HL-60 (cell line): ENCODE data around the gene FGD6.

Experiments used
- DNase-seq, 2 experiments: peaks; one replicate each; pipeline ENCODE4 v3.0.0-alpha.2; 2010 to 2020; ENCODE audit warnings: low read depth in 1 of 2, low spot score in 1 of 2
- H3K27ac ChIP-seq: fragments of 250-450 bp; sonication (Bioruptor Pico); replicated peaks from 2 replicates; pipeline ENCODE4 v1.5.1; 2020; ENCODE audit warnings: mild to moderate bottlenecking, moderate library complexity
- H3K27me3 ChIP-seq: fragments of 250-450 bp; sonication (Bioruptor Pico); 2 replicates; pipeline ENCODE4 v1.5.1; 2021; ENCODE audit warnings: mild to moderate bottlenecking, moderate library complexity; ENCODE audit not compliant: insufficient read depth, poor library complexity, severe bottlenecking
- H3K4me3 ChIP-seq: replicated peaks from 2 replicates; pipeline ENCODE4 v1.5.1; 2011; ENCODE audit warnings: mild to moderate bottlenecking, control low read depth, low read length; ENCODE audit not compliant: insufficient read depth
- GABPA ChIP-seq: IDR thresholded peaks from 2 replicates; pipeline ENCODE4 v1.6.1; 2012; ENCODE audit warnings: low read depth
- POLR2AphosphoS5 ChIP-seq: IDR thresholded peaks from 2 replicates; pipeline ENCODE4 v1.6.1; 2012; ENCODE audit warnings: low read depth
- REST ChIP-seq: IDR thresholded peaks from 2 replicates; pipeline ENCODE4 v1.6.1; 2012; ENCODE audit warnings: low read depth; ENCODE audit not compliant: insufficient replicate concordance
- SPI1 ChIP-seq: IDR thresholded peaks from 2 replicates; pipeline ENCODE4 v1.6.1; 2012; ENCODE audit warnings: low read depth, mild to moderate bottlenecking, borderline replicate concordance
- long read RNA-seq: library from polyadenylated mRNA; unstranded; transcript quantifications from one replicate; pipeline ENCODE4 v2.0.0, GENCODE V29; 2020
- TF ChIP-seq, protein P1 (sequence below): IDR thresholded peaks from one replicate; pipeline ENCODE4 v1.5.1; 2011; ENCODE audit warnings: low read length, control low read depth, inconsistent platforms; ENCODE audit not compliant: insufficient read depth

The FGD6 gene
- long read RNA-seq, partial matches to known transcripts, result 1 of 2 reads
- long read RNA-seq, other reads (novel, unspliced or antisense), result 1 of 2 reads

GRCh38 chr12:95217377-95218149 is at the start of gene FGD6, which contains the start of gene VEZT:
FGD6 (minus strand) TSS chr12:95217467; CDS start chr12:95217240, 227 bp downstream.
VEZT (plus strand) TSS chr12:95217807; CDS start chr12:95217851, 44 bp downstream.
- Histone ChIP-seq H3K27me3 (no peaks in the 10 kb centered on the region), H3K27ac (peak within 1 kb of the TSS; percentile 83), H3K4me3 (peak within 1 kb of the TSS; percentile 91)
- peak; percentile 28 for TF ChIP-seq REST
- TF ChIP-seq, protein P1, sequence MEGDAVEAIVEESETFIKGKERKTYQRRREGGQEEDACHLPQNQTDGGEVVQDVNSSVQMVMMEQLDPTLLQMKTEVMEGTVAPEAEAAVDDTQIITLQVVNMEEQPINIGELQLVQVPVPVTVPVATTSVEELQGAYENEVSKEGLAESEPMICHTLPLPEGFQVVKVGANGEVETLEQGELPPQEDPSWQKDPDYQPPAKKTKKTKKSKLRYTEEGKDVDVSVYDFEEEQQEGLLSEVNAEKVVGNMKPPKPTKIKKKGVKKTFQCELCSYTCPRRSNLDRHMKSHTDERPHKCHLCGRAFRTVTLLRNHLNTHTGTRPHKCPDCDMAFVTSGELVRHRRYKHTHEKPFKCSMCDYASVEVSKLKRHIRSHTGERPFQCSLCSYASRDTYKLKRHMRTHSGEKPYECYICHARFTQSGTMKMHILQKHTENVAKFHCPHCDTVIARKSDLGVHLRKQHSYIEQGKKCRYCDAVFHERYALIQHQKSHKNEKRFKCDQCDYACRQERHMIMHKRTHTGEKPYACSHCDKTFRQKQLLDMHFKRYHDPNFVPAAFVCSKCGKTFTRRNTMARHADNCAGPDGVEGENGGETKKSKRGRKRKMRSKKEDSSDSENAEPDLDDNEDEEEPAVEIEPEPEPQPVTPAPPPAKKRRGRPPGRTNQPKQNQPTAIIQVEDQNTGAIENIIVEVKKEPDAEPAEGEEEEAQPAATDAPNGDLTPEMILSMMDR, result peak; percentile 26
- TF ChIP-seq GABPA, result no peak
- peak; percentile 70 for TF ChIP-seq POLR2AphosphoS5
- TF ChIP-seq SPI1, result no peak
- DNase-seq, result peak; percentile 93 to 99

DNA sequence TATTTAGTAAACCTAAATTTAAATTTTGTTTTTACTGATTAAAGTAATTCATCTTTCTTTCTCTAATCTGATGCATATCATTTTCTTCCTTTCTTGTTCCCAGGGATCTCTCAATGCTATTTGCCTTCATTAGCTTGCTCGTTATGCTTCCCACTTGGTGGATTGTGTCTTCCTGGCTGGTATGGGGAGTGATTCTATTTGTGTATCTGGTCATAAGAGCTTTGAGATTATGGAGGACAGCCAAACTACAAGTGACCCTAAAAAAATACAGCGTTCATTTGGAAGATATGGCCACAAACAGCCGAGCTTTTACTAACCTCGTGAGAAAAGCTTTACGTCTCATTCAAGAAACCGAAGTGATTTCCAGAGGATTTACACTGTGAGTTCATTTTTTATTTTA is 49.0 kb upstream of the FGD6 start:
- TF ChIP-seq GABPA (no peak), SPI1 (no peak), POLR2AphosphoS5 (no peak), REST (no peak)
- TF ChIP-seq, protein P1, result no peak
- Histone ChIP-seq H3K27me3 (no peaks in the 10 kb centered on the region), H3K27ac (no peak overlapping the region), H3K4me3 (no peak overlapping the region)
- no peak for DNase-seq

GRCh38 chr12:95265765-95266164 is 48.5 kb upstream of the FGD6 start:
- no peak for DNase-seq
- H3K4me3 ChIP-seq, result no peak overlapping the region
- no peak for TF ChIP-seq GABPA
- TF ChIP-seq SPI1, result no peak
- no peak for TF ChIP-seq POLR2AphosphoS5
- no peak for TF ChIP-seq REST
- TF ChIP-seq, protein P1, result no peak

More at GRCh38 chr12:95265765-95266164, 48.5 kb upstream of the FGD6 start:
- no peaks in the 10 kb centered on the region for H3K27me3 ChIP-seq
- H3K27ac ChIP-seq, result no peak overlapping the region
